AG04450 (cell line): ENCODE measurements around the gene ROM1. TPM values are rescaled to one million over a fixed set of nuclear protein-coding genes. Genes with fewer than 3 reads are reported as not detected.
A peak's percentile ranks its signal among the peaks of the same experiment; 100 is the strongest.

Experiments used
- CTCF ChIA-PET: fragments of 300-600, 350-600 bp; formaldehyde crosslinking; extraction: SDS; loops from one replicate; lab custom pipeline; 2022; ENCODE audit warnings: antibody characterized with exemption, inconsistent platforms; lab: Charles Lee
- POLR2A ChIA-PET: fragments of 350-600 bp; formaldehyde crosslinking; extraction: SDS; loops from one replicate; lab custom pipeline; 2021; ENCODE audit warnings: antibody characterized with exemption, inconsistent platforms; lab: Yijun Ruan, JAX
- DNase-seq: peaks from one replicate; pipeline ENCODE4 v3.0.0-alpha.2; 2011; ENCODE audit warnings: low read depth, low spot score
- H3K27ac ChIP-seq: one replicate; pipeline ENCODE4 v1.5.1; 2012; ENCODE audit warnings: low read depth, low read length, control low read depth
- H3K27me3 ChIP-seq: one replicate; pipeline ENCODE4 v1.6.0; 2012; ENCODE audit warnings: low read length; ENCODE audit not compliant: control insufficient read depth, insufficient read depth
- H3K4me3 ChIP-seq: 2 replicates; pipeline ENCODE4 v1.5.1; 2011; ENCODE audit warnings: mild to moderate bottlenecking, low read depth, low read length, control low read depth
- H3K9me3 ChIP-seq: 2 replicates; pipeline ENCODE4 v1.5.1; 2012; ENCODE audit warnings: low read length; ENCODE audit not compliant: control insufficient read depth, insufficient read depth
- CTCF ChIP-seq: IDR thresholded peaks from 2 replicates; pipeline ENCODE4 v1.5.1; 2011; ENCODE audit warnings: low read depth, low read length, control low read depth, inconsistent platforms
- polyA plus RNA-seq: library from polyadenylated mRNA; depleted of rRNA; stranded (reverse); fragments of >200 nt; gene quantifications from 2 replicates; pipeline ENCODE4 v1.2.3, GENCODE V29; 2011

Gene ROM1
- polyA plus RNA-seq, 1 experiment: 1.4 TPM

DNA sequence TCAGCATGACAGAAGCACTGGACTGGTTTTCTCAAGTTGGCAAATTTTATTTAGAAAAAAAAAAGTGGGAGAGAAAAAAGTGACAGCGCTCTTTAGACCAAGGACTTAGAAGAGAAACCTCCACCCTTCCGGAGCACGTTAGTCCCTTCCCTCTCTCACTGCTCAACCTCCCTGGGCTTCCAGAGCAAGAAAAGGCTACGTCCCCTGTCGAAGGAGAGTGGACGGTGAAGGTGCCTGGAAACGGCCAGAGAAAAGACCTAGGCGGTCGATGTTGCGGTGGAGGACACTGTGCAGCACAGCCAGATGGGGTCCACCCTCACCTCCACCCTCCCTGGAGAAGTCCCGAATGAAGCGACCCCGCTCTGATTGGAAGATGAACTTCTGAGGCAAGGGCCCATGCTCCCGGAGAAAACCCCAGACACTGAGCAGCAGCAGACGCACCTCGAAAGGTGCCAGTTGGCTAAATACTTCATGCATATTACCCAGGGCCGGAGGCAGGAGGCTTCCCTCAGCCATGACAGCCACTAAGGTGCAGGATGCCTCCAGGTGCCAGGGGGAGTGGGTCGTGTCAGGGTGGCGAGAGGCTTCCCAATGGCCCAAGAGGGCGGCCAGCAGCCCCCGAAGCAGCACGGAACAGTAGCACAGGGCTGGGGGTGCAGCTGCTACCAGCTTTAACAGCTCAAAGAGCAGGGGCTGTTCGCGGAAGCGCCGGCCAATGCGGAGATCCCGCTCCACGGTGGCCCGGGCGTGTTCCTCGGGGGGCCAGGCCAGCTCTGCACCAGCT, 34.0 kb downstream of the ROM1 start:
- POLR2A ChIA-PET: interaction anchor here (0.6 to 10.2 kb wide), 12 partner anchors 17 to 227 kb away, joined by 3 to 150 read pairs (median 4); partner anchors contain the start of genes B3GAT3, C11orf98, CSKMT and MTA2
- Histone ChIP-seq H3K4me3 (peak overlapping the region; percentile 15; the same call in 1 of the 2 replicates), H3K27ac (peak overlapping the region; percentile 47), H3K27me3 (no peaks in the 10 kb centered on the region), H3K9me3 (peaks cover 6% of the 10 kb centered on the region; the same call in 1 of the 2 replicates)
- DNase-seq: no peak
- CTCF ChIA-PET: interaction anchor here (0.7 to 1.6 kb wide), 2 partner anchors 18 to 148 kb away, joined by 3 to 9 read pairs; partner anchors contain the start of genes C11orf98 and CSKMT
- no peak for TF ChIP-seq CTCF

GRCh38 chr11:62647609-62648005, 34.5 kb downstream of the ROM1 start:
- ChIA-PET CTCF (no interaction called here), POLR2A (interaction anchor here (10.2 kb wide), 1 partner anchor 18 kb away, joined by 150 read pairs; the partner anchor contains the start of genes C11orf98 and CSKMT)
- DNase-seq: no peak

DNA sequence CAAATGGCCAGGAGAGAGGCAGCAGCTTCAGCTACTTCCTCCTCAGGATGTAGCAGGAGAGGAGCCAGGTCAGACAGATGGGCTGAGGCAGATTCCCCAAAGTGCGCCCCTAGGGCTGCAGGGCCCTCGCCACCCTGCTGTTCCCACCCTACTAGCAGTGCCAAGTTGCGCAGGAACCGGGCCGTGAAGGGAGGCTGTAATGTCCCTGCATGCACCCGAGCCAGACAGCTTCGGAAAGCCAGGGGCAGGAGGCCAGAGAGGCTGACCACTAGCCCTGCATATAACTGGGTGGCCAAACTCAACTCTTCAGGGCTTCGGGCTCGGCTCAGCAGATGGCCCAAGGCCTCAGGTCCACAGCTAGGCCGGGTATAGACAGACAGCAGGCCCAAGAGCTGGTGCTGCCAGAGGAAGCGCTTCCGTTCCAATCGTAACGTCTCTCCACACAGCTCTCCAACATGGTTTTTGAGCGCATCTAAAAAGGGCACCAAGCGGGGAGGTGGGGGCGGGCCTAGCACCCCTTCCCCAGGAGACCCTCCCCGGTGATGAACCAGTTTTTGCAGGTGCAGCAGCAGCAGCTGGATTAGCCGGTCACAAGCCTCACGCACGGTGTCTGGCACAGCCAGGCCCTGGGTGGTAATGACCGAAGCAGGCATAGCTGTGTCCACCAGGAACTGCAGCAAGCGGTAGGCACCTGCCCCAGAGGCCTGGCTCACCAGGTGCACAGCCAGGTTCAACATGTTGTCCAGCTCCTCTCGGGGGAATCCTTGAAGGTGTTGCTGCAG, 35.3 kb downstream of the ROM1 start:
- H3K27ac ChIP-seq: no peak overlapping the region
- TF ChIP-seq CTCF: no peak
- DNase-seq: no peak
- no peaks in the 10 kb centered on the region for H3K27me3 ChIP-seq
- no peak overlapping the region for H3K4me3 ChIP-seq
- H3K9me3 ChIP-seq: peaks cover 6% of the 10 kb centered on the region; the same call in 1 of the 2 replicates
- POLR2A ChIA-PET: interaction anchor here (0.5 to 10.2 kb wide), 3 partner anchors 17 to 121 kb away, joined by 3 to 150 read pairs (median 5); partner anchors contain the start of genes C11orf98, CSKMT and TUT1
- CTCF ChIA-PET: no interaction called here

More at GRCh38 chr11:62647609-62648005, 34.5 kb downstream of the ROM1 start:
- H3K27ac ChIP-seq: no peak overlapping the region
- H3K4me3 ChIP-seq: no peak overlapping the region
- peaks cover 6% of the 10 kb centered on the region; the same call in 1 of the 2 replicates for H3K9me3 ChIP-seq
- H3K27me3 ChIP-seq: no peaks in the 10 kb centered on the region
- TF ChIP-seq CTCF: no peak

DNA sequence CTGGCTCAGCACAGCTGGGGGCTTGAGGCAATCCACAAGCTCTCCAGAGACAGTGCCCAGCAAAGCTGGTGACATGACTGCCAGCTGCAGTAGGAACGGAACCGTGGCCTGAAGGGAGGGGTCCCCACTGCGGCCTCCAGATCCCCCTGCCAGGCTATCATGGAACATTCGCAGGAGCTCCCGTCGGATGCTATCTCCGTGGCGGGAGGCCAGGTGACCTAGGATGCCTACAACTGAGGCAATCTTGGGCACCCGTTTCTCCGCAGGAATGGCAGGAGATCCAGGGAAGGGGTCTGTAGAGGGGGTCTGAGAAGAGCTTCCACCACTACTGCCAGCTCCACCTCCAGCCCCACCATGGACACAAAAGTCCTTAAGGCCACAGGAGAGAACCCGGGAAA, 35.9 kb downstream of the ROM1 start:
- ChIA-PET CTCF (interaction anchor here (0.6 kb wide), 1 partner anchor 342 kb away, joined by 3 read pairs; no protein-coding TSS in a partner anchor), POLR2A (interaction anchor here (0.5 to 10.2 kb wide), 3 partner anchors 17 to 120 kb away, joined by 3 to 150 read pairs (median 5); partner anchors contain the start of genes C11orf98, CSKMT and TUT1)
- peaks cover 6% of the 10 kb centered on the region; the same call in 1 of the 2 replicates for H3K9me3 ChIP-seq
- TF ChIP-seq CTCF: no peak
- no peak for DNase-seq
- no peak overlapping the region for H3K4me3 ChIP-seq
- H3K27ac ChIP-seq: no peak overlapping the region
- no peaks in the 10 kb centered on the region for H3K27me3 ChIP-seq
